Esophagus (tissue), 2 donors: ENCODE data around the gene MAP3K2. TPM values are rescaled to one million over a fixed set of nuclear protein-coding genes. Genes with fewer than 3 reads are reported as not detected.
"Not testable (repeated sequence)": the region's sequence is repeated elsewhere in the genome, so short reads cannot be mapped to it uniquely, and the experiment has no call there.

ENCODE experiments used
- H3K27ac ChIP-seq, 2 donors: one replicate each; pipeline ENCODE4 v1.5.1; 2013; ENCODE audit warnings: low read depth in 2 of 2, mild to moderate bottlenecking in 2 of 2, inconsistent platforms in 1 of 2, low read length in 1 of 2, moderate library complexity in 1 of 2
- H3K27me3 ChIP-seq, 2 donors: one replicate each; pipeline ENCODE4 v1.6.1; 2013; ENCODE audit warnings: low read length in 2 of 2, control low read depth in 1 of 2, mild to moderate bottlenecking in 1 of 2; ENCODE audit not compliant: insufficient read depth in 2 of 2, control insufficient read depth in 1 of 2
- H3K36me3 ChIP-seq, 2 donors: one replicate each; pipeline ENCODE4 v1.6.1; 2013; ENCODE audit warnings: low read length in 1 of 2; ENCODE audit not compliant: control insufficient read depth in 2 of 2, insufficient read depth in 2 of 2
- H3K4me1 ChIP-seq, 2 donors: one replicate each; pipeline ENCODE4 v1.6.1; 2013; ENCODE audit warnings: low read length in 1 of 2; ENCODE audit not compliant: control insufficient read depth in 2 of 2, insufficient read depth in 2 of 2
- H3K4me3 ChIP-seq, 2 donors: one replicate each; pipeline ENCODE4 v1.5.1; 2013; ENCODE audit warnings: low read length in 2 of 2, mild to moderate bottlenecking in 2 of 2, low read depth in 1 of 2, moderate library complexity in 1 of 2
- H3K9me3 ChIP-seq, 2 donors: one replicate each; pipeline ENCODE4 v1.6.1; 2013; ENCODE audit warnings: mild to moderate bottlenecking in 2 of 2, low read depth in 1 of 2, low read length in 1 of 2, moderate library complexity in 1 of 2; ENCODE audit not compliant: control insufficient read depth in 2 of 2, insufficient read depth in 1 of 2
- WGBS, 2 donors: extraction: QIAGEN DNeasy Blood & Tissue Kit; methylation state at CpG; one replicate each; pipeline ENCODE4 v1.1.7; 2013; 5-methylcytosine and 5-hydroxymethylcytosine counted together
- polyA plus RNA-seq, 2 donors: library from polyadenylated mRNA; stranded (reverse); fragments of 200-250 nt; gene quantifications; one replicate each; pipeline ENCODE4 v1.2.3, GENCODE V29; 2013
- donor health status: healthy with polysubstance abuse.
- donor health status: Bipolar disorder and iron deficiency.

Gene MAP3K2
- polyA plus RNA-seq, 2 donors, result 3.5 TPM

- Histone ChIP-seq H3K4me3 (peak overlapping the region; percentile 44 to 49), H3K27ac (no peak overlapping the region), H3K27me3 (no peaks in the 10 kb centered on the region), H3K4me1 (peaks cover 6 to 8% of the 10 kb centered on the region in 2 donors), H3K36me3 (no peaks in the 10 kb centered on the region), H3K9me3 (no peaks in the 10 kb centered on the region)
- WGBS, 2 donors, result 15 to 16% methylated on average over 55 of the region's 55 CpGs
These were observed 28.1 kb upstream of the MAP3K2 start for GRCh38 chr2:127415593-127416505.

DNA sequence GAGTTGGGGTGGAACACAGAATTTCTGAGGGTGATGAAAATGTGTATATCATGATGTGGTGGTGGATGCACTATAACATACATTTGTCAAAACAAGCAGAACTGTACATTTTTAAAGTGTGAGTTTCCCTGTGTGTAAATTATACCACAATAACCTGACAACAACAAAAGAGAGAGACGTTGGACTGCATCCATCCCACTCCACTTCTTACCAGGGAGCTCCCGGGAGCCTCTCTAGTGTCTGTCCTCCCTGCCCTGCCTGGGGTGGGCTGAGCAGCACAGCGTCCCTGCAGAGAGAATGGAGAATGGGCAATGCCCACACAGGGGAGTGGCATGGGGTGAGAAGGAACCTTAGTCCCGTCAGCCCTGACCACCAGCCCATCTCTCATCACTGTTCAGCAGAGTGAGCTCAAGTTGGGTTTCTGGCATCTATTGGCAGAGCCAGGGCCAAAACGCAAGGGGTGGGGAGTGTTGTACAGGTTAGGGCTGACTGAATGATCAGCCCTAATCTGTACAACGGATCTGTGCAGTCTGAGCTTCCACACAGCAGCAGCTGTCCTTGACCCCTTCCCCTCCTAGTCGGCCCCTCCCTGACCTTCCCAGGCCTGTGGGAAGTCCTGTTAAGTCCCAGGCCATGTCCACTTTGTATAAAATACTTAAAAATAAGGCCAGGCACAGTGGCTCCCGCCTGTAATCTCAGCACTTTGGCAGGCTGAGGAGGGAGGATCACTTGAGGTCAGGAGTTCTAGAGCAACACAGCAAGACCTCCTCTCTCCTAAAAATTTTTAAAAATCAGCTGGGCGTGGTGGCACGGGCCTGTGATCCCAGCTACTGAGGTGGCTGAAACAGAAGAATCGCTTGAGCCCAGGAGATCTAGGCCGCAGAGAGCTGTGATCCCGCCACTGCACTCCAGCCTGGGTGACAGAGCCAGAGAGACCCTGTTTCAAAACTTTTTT, 27.1 kb upstream of the MAP3K2 start:
- H3K9me3 ChIP-seq, result no peaks in the 10 kb centered on the region
- H3K4me3 ChIP-seq, result no peak overlapping the region
- peaks cover 6 to 8% of the 10 kb centered on the region in 2 donors for H3K4me1 ChIP-seq
- H3K36me3 ChIP-seq, result no peaks in the 10 kb centered on the region
- 89 to 90% methylated on average over 13 of the region's 13 CpGs for WGBS, 2 donors
- no peak overlapping the region for H3K27ac ChIP-seq
- H3K27me3 ChIP-seq, result no peaks in the 10 kb centered on the region

GRCh38 chr2:127413782-127414637, 26.2 kb upstream of the MAP3K2 start:
- H3K36me3 ChIP-seq, result no peaks in the 10 kb centered on the region
- no peak overlapping the region for H3K4me3 ChIP-seq
- H3K9me3 ChIP-seq, result no peaks in the 10 kb centered on the region
- H3K27ac ChIP-seq, result no peak overlapping the region
- no peaks in the 10 kb centered on the region for H3K27me3 ChIP-seq
- H3K4me1 ChIP-seq, result peaks cover 6 to 8% of the 10 kb centered on the region in 2 donors
- 76 to 79% methylated on average over 8 of the region's 8 CpGs for WGBS, 2 donors

DNA sequence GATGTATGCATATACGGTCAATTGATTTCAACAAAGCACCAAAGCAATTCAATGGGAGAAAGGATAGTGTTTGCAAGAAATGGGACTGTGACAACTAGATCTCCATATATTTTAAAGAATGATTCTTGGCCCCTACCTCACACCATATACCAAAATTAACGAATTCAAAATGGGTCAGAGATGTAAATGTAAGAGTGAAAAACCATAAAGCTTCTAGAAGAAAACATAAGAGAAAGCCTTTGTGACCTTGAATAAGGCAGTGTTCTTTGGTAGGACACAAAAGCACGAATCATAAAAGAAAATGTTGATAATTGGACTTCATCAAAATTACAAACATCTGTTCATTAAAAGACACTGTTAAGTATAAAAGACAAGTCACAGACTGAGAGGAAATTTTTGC, 25.4 kb upstream of the MAP3K2 start:
- Histone ChIP-seq H3K4me1 (peaks cover 6 to 12% of the 10 kb centered on the region in 2 donors), H3K27me3 (no peaks in the 10 kb centered on the region), H3K27ac (no peak overlapping the region), H3K36me3 (no peaks in the 10 kb centered on the region), H3K4me3 (no peak overlapping the region), H3K9me3 (peaks cover 0 to 3% of the 10 kb centered on the region in 2 donors)
- 88 to 92% methylated on average over 3 of the region's 3 CpGs for WGBS, 2 donors

GRCh38 chr2:127411653-127412369, 24.0 kb upstream of the MAP3K2 start:
- Histone ChIP-seq H3K36me3 (no peaks in the 10 kb centered on the region), H3K4me3 (no peak overlapping the region), H3K27me3 (no peaks in the 10 kb centered on the region), H3K9me3 (peaks cover 0 to 3% of the 10 kb centered on the region in 2 donors), H3K27ac (no peak overlapping the region), H3K4me1 (peaks cover 8 to 12% of the 10 kb centered on the region in 2 donors)
- 71 to 74% methylated on average over 12 of the region's 12 CpGs for WGBS, 2 donors

GRCh38 chr2:127410871-127411652, 23.3 kb upstream of the MAP3K2 start:
- H3K9me3 ChIP-seq, result peaks cover 0 to 3% of the 10 kb centered on the region in 2 donors
- no peaks in the 10 kb centered on the region for H3K27me3 ChIP-seq
- no peaks in the 10 kb centered on the region for H3K36me3 ChIP-seq
- peaks cover 4 to 5% of the 10 kb centered on the region in 2 donors for H3K4me1 ChIP-seq
- no peak overlapping the region for H3K4me3 ChIP-seq
- 4 to 17% methylated on average over 6 of the region's 6 CpGs for WGBS, 2 donors
- peak overlapping the region; percentile 14 to 47 for H3K27ac ChIP-seq

GRCh38 chr2:127409716-127410115, 21.9 kb upstream of the MAP3K2 start:
- not testable (repeated sequence) for H3K27ac ChIP-seq, H3K4me1 ChIP-seq, H3K9me3 ChIP-seq, H3K27me3 ChIP-seq, H3K4me3 ChIP-seq, H3K36me3 ChIP-seq
- WGBS, 2 donors, result 93% methylated on average over 8 of the region's 8 CpGs

DNA sequence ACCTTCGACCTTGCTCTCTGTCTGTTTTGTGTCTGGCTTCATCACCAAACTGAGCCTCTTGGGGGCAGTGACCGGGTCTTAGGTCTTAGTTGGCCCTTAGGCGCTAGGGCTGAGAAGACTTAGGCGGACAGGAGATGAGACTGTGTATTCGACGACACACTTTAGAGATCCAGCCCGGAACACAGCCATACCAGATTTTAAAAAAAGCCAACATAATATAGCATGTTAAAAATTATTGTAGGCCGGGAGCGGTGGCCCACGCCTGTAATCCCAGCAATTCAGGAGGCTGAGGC, 21.0 kb upstream of the MAP3K2 start:
- H3K4me3 ChIP-seq, result peak overlapping the region in 1 of 2 donors; percentile 53
- peaks cover 2 to 4% of the 10 kb centered on the region in 2 donors for H3K4me1 ChIP-seq
- H3K36me3 ChIP-seq, result no peaks in the 10 kb centered on the region
- H3K27ac ChIP-seq, result peak overlapping the region; percentile 82 to 88
- H3K9me3 ChIP-seq, result peaks cover 0 to 3% of the 10 kb centered on the region in 2 donors
- no peaks in the 10 kb centered on the region for H3K27me3 ChIP-seq
- WGBS, 2 donors, result 89 to 90% methylated on average over 10 of the region's 10 CpGs
